HG02981 (cell line): Measurements from ENCODE around the gene CTTNBP2.
"Not testable (repeated sequence)": the region's sequence is repeated elsewhere in the genome, so short reads cannot be mapped to it uniquely, and the experiment has no call there.

Source experiments
- ATAC-seq: cut with Tn5 transposase; IDR thresholded peaks from one replicate; pipeline ENCODE4 v1.9.1; 2021; ENCODE audit warnings: mild to moderate bottlenecking, moderate library complexity; ENCODE audit not compliant: unreplicated experiment

The CTTNBP2 gene

GRCh38 chr7:117756586-117757085 lies 116.6 kb downstream of the CTTNBP2 start:
- no peak for ATAC-seq

- ATAC-seq, result no peak
Observed at GRCh38 chr7:117755136-117755535, 118.1 kb downstream of the CTTNBP2 start.

- no peak for ATAC-seq
Observed at GRCh38 chr7:117751775-117752174, 121.5 kb downstream of the CTTNBP2 start.

- no peak for ATAC-seq
Observed at GRCh38 chr7:117750612-117751563, 122.4 kb downstream of the CTTNBP2 start.

- no peak for ATAC-seq
Observed at GRCh38 chr7:117741962-117742361, 131.3 kb downstream of the CTTNBP2 start.

- ATAC-seq, result no peak
Observed at GRCh38 chr7:117739085-117739484, 134.2 kb downstream of the CTTNBP2 start.

GRCh38 chr7:117737926-117738325 lies 135.3 kb downstream of the CTTNBP2 start:
- ATAC-seq, result no peak

- ATAC-seq, result peak; percentile 92
Observed at GRCh38 chr7:117731455-117731854, 141.8 kb downstream of the CTTNBP2 start.

GRCh38 chr7:117730390-117730789 lies 142.9 kb downstream of the CTTNBP2 start:
- no peak for ATAC-seq

GRCh38 chr7:117728890-117729624 lies 144.2 kb downstream of the CTTNBP2 start:
- ATAC-seq, result peak; percentile 36

- ATAC-seq, result no peak
Observed at GRCh38 chr7:117724898-117725297, 148.3 kb downstream of the CTTNBP2 start.

GRCh38 chr7:117719377-117719776 lies 153.9 kb downstream of the CTTNBP2 start:
- ATAC-seq, result no peak

GRCh38 chr7:117718116-117718835 lies 155.0 kb downstream of the CTTNBP2 start:
- ATAC-seq, result no peak

GRCh38 chr7:117717357-117717756 lies 155.9 kb downstream of the CTTNBP2 start:
- no peak for ATAC-seq

- no peak for ATAC-seq
Observed at GRCh38 chr7:117716707-117717299, 156.4 kb downstream of the CTTNBP2 start.

- ATAC-seq, result peak; percentile 83
Observed at GRCh38 chr7:117715784-117716445, 157.3 kb downstream of the CTTNBP2 start.

- no peak for ATAC-seq
Observed at GRCh38 chr7:117711556-117711955, 161.7 kb downstream of the CTTNBP2 start.

GRCh38 chr7:117708173-117708572 lies 165.1 kb downstream of the CTTNBP2 start:
- not testable (repeated sequence) for ATAC-seq

GRCh38 chr7:117707080-117707479 lies 166.2 kb downstream of the CTTNBP2 start:
- ATAC-seq, result peak; percentile 48

- no peak for ATAC-seq
Observed at GRCh38 chr7:117706210-117706609, 167.0 kb downstream of the CTTNBP2 start.
